G401 (cell line): ENCODE measurements around the gene TLNRD1. TPM values are rescaled to one million over a fixed set of nuclear protein-coding genes. Genes with fewer than 3 reads are reported as not detected.
A peak's percentile ranks its signal among the peaks of the same experiment; 100 is the strongest.

Experiments used
- DNase-seq: peaks from one replicate; pipeline ENCODE4 v3.0.0-alpha.2; 2015; ENCODE audit warnings: low spot score
- in situ Hi-C: cut with HindIII; loops from 2 replicates; pipeline ENCODE4 v1.10.0; 2016; ENCODE audit warnings: low sequenced_read_pairs, mixed read lengths
- total RNA-seq: library from RNA; depleted of rRNA; stranded (reverse); fragments of >200 nt; shearing (Covaris generic); gene quantifications from 2 replicates; pipeline ENCODE4 v1.2.3, GENCODE V29; 2014; rRNA removed

TLNRD1 gene
- total RNA-seq, 1 experiment from 2014 or later: 42.6 TPM

- in situ Hi-C loops: no loop called here
- no peak for DNase-seq
These were observed 43.3 kb downstream of the TLNRD1 start for GRCh38 chr15:81043935-81044575.

DNA sequence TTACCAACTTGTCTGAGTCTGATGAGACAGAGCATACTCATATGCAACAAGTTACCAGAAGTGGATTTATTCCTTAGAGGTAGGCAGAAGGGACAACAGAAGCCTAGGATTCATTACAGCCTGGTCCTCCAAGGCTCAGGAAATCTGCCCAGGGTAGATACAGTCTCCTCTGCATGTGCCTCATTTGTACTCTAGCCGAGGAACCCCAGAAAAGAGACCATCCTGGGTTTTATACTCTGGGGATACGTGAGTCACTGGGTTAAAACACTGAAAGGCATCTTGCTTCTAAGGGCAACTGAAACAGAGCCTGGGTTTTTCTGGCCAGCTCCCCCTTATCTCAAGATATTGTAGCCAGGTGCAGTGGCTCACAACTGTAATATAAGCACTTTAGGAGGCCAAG lies 45.6 kb downstream of the TLNRD1 start:
- DNase-seq: no peak

DNA sequence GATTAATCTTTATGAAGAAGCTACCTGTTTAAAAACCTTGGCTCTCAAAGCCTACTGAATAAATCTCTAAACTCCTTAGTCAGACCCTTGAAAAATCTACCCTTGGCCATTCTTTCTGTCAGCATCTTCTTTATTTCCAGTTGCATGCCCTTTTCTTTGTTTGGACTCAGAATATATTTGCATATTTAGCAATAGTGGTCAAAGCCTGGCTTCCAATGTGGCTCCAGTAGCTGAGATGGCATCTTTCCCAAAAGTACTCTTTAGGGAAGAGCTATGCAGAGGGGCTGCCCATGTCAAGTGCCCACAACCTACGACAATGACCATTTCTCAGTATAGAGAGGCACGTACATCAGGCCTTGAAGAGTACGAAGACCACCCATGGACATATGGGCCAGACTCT lies 47.2 kb downstream of the TLNRD1 start:
- DNase-seq: no peak
- in situ Hi-C loops: no loop called here

More for the DNA sequence above, 45.6 kb downstream of the TLNRD1 start:
- in situ Hi-C loops: no loop called here

DNA sequence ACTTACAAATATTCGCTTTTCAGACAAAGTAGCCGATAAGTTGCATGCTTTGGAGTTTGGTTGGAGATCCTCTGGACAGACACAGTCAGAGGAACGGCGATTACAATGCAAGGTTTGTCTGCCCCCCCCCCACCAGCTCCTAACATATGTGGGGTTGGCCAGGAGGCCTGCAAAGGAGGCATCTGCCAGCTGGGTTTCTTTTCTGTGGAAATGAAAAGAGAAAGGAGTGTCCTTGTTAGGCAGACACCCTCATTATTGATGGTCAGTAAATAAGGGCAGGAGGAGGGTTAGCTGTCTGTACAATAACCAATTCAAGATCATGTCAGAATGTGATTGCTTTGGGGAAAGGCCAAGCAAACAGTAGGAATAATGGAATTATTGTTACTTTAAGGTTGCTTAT lies 49.1 kb downstream of the TLNRD1 start:
- DNase-seq: peak; percentile 90
- in situ Hi-C loops: no loop called here

DNA sequence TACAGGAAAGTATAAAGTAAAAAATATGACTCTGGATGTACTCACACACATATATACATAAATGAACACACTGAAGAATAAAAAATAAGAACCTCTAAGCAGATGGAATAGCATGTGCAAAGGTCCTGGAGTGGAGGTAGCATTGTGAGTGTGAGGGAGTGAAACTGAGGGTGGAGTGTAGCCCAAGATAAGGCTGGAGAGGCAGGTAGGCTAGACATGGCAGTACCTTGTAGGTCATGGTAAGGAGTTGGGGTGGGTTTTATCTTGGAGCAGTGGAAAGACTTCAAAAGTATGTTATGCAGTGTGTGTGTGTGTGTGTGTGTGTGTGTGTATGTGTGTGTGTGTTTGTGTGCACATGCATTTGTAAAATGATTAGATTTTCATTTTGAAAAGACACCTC lies 49.5 kb downstream of the TLNRD1 start:
- in situ Hi-C loops: no loop called here
- no peak for DNase-seq

DNA sequence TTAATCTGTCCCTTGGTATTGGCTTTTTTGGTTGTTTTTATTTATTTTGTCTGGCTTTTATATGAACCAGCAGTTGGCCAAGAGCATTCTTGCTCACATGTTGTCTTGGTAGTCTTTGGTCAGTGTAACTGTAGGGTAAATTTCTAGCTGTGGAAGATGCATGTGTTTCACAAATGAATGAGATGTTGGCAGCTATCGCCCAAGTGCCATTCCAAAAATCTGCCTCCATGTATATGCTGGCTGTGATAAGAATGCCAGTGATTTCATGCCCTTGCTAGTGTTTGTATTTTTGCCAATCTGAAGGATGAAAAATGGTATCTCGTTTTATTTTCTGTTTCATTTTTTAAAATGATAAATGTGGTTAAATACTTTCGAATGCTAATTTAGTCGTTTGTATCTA lies 50.1 kb downstream of the TLNRD1 start:
- in situ Hi-C loops: no loop called here
- DNase-seq: peak; percentile 76

DNA sequence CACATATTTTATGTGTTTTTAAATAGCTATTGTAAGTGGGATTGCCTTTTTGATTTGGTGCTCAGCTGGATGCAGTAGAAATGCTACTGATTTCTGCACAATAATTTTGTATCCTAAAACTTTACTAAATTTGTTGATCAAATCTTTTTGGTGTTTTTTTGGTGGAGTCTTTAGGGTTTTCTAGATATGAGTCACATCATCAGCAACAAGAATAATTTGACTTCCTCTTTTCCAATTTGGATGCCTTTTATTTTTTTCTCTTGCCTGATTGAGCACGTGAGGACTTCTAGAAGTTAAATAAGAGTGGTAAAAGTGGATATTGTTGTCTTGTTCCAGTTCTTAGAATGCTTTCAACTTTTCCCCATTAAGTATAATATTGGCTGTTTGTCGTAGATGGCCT lies 51.3 kb downstream of the TLNRD1 start:
- in situ Hi-C loops: no loop called here
- no peak for DNase-seq

- in situ Hi-C loops: no loop called here
These were observed 52.9 kb downstream of the TLNRD1 start for GRCh38 chr15:81053621-81054020.

DNA sequence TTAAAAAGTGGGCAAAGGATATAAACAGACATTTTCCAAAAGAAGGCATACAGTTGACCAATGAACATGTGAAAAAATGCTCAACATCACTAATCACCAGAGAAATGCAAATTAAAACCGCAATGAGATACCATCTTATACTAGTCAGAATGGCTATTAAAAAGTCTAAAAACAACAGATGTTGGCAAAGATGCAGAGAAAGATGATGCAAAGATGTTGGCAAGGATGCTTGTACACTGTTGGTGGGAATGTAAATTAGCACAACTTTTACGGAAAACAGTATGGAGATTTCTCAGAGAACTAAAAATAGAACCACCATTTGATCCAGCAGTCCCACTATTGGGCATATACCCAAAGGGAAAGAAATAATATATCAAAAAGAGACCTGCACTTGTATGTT lies 53.5 kb downstream of the TLNRD1 start:
- no peak for DNase-seq
- in situ Hi-C loops: no loop called here

More at GRCh38 chr15:81053621-81054020, 52.9 kb downstream of the TLNRD1 start:
- DNase-seq: no peak

Other genes starting within 250 kb of the TLNRD1 start
- 0.43 TPM in 1 of 2 replicates, not detected in the other for gene CEMIP, start 221.6 kb upstream of the TLNRD1 start, total RNA-seq
- 25.1 and 29.6 TPM in 2 replicates for gene MESD, start 11.1 kb upstream of the TLNRD1 start, total RNA-seq
- gene CFAP161, start 133.3 kb downstream of the TLNRD1 start, total RNA-seq: not detected in 2 replicates
- 0.12 TPM in 1 of 2 replicates, not detected in the other for gene IL16, start 196.0 kb downstream of the TLNRD1 start, total RNA-seq